HepG2 (cell line): ENCODE results near the gene CPLX3. TPM values are rescaled to one million over a fixed set of nuclear protein-coding genes. Genes with fewer than 3 reads are reported as not detected.

Experiments
- ATAC-seq: fragments of 200-7000 bp; cut with Tn5 transposase; 3 replicates; pipeline ENCODE4 v1.9.1; 2020; ENCODE audit warnings: mild to moderate bottlenecking, moderate library complexity
- BruUV-seq: library from RNA; stranded (reverse); fragments of 400-500 nt; replicated peaks from 2 replicates; lab custom pipeline; 2021; lab: Mats Ljungman, UMichigan
- CTCF ChIA-PET: fragments of 300-600 bp; formaldehyde crosslinking; extraction: SDS; loops from one replicate; lab custom pipeline; 2021; ENCODE audit warnings: low total read pairs, inconsistent platforms, low intra/inter-chr PET ratio; lab: Yijun Ruan, JAX
- POLR2A ChIA-PET: fragments of 350-600 bp; sonication (Branson Sonifier 250); formaldehyde crosslinking; loops from one replicate; lab custom pipeline; 2020; ENCODE audit warnings: antibody characterized with exemption, inconsistent platforms; lab: Yijun Ruan, JAX
- DNase-seq: peaks from one replicate; pipeline ENCODE4 v3.0.0-alpha.2; 2015; ENCODE audit warnings: low spot score
- FAIRE-seq: peaks from 3 replicates; lab custom pipeline; 2011; peaks lifted over from hg19 to GRCh38; lab: Jason Lieb, UNC
- H2AFZ ChIP-seq: one replicate; pipeline ENCODE4 v1.6.1; 2011; ENCODE audit warnings: low read length, inconsistent platforms
- H3K27ac ChIP-seq: fragments of 300-600 bp; 3 replicates; pipeline ENCODE4 v1.8.0; 2011; ENCODE audit warnings: mixed run types, mild to moderate bottlenecking, mixed read lengths, low read length, inconsistent platforms; ENCODE audit not compliant: insufficient read depth; ENCODE audit errors: extremely low read length
- H3K27me3 ChIP-seq, 2 experiments: fragments of 200-600 bp in 1 of 2; 2 replicates in 1 of 2; 3 replicates in 1 of 2; pipeline versions ENCODE4 v1.6.0 to v1.8.0; 2011; ENCODE audit warnings: low read length in 2 of 2, mild to moderate bottlenecking in 2 of 2, moderate library complexity in 2 of 2, inconsistent platforms in 1 of 2; ENCODE audit not compliant: insufficient read depth in 2 of 2, control insufficient read depth in 1 of 2
- H3K36me3 ChIP-seq, 2 experiments: fragments of 200-600 bp in 1 of 2; replicated peaks in 1 of 2; 2 replicates in 1 of 2; 3 replicates in 1 of 2; pipeline versions ENCODE4 v1.5.1 to v1.8.0; 2011; ENCODE audit warnings: low read length in 2 of 2, inconsistent platforms in 1 of 2; ENCODE audit not compliant: insufficient read depth in 2 of 2, control insufficient read depth in 1 of 2
- H3K4me1 ChIP-seq: 2 replicates; pipeline ENCODE4 v1.5.1; 2012; ENCODE audit warnings: low read length, inconsistent platforms; ENCODE audit not compliant: insufficient read depth
- H3K4me2 ChIP-seq: 2 replicates; pipeline ENCODE4 v1.6.0; 2011; ENCODE audit warnings: low read depth, low read length, inconsistent platforms
- H3K4me3 ChIP-seq, 3 experiments: fragments of 200-600 bp in 1 of 3; sonication (generic), shearing (Covaris generic) in 1 of 3; replicated peaks in 1 of 3; 2 replicates each; pipeline ENCODE4 v1.5.1; 2011 to 2016; ENCODE audit warnings: low read length in 3 of 3, inconsistent platforms in 2 of 3, low read depth in 2 of 3, mild to moderate bottlenecking in 2 of 3, control low read depth in 1 of 3, mixed read lengths in 1 of 3; ENCODE audit not compliant: insufficient read depth in 1 of 3
- H3K79me2 ChIP-seq: one replicate; pipeline ENCODE4 v1.6.1; 2011; ENCODE audit warnings: low read length, inconsistent platforms; ENCODE audit not compliant: insufficient read depth
- H3K9ac ChIP-seq: 2 replicates; pipeline ENCODE4 v1.6.0; 2011; ENCODE audit warnings: mild to moderate bottlenecking, low read depth, low read length, inconsistent platforms; ENCODE audit not compliant: insufficient read depth
- H3K9me3 ChIP-seq: 2 replicates; pipeline ENCODE4 v1.5.1; 2012; ENCODE audit warnings: mild to moderate bottlenecking, low read length
- H4K20me1 ChIP-seq: 2 replicates; pipeline ENCODE4 v1.6.0; 2011; ENCODE audit warnings: inconsistent platforms, mild to moderate bottlenecking, low read length, moderate library complexity; ENCODE audit not compliant: insufficient read depth
- EED ChIP-seq: sonication (generic); formaldehyde crosslinking; IDR thresholded peaks from 2 replicates; pipeline ENCODE4 v1.5.0; 2020; ENCODE audit warnings: mild to moderate bottlenecking, missing genetic modification reagents
- KDM4B ChIP-seq: sonication (generic); formaldehyde crosslinking; IDR thresholded peaks from 2 replicates; pipeline ENCODE4 v1.4.0; 2020; ENCODE audit warnings: missing genetic modification reagents
- MED1 ChIP-seq: sonication (generic); formaldehyde crosslinking; IDR thresholded peaks from 2 replicates; pipeline ENCODE4 v1.4.0; 2020; ENCODE audit warnings: missing genetic modification reagents
- NR1H2 ChIP-seq: sonication (generic); formaldehyde crosslinking; IDR thresholded peaks from 2 replicates; pipeline ENCODE4 v1.8.1; 2022; ENCODE audit warnings: low read depth, missing genetic modification reagents, borderline replicate concordance
- RCOR2 ChIP-seq: IDR thresholded peaks from 2 replicates; pipeline ENCODE4 v1.6.1; 2016; ENCODE audit warnings: missing biosample characterization, missing genetic modification reagents
- SMYD3 ChIP-seq: sonication (generic); formaldehyde crosslinking; IDR thresholded peaks from 2 replicates; pipeline ENCODE4 v1.8.1; 2023; ENCODE audit warnings: mild to moderate bottlenecking, missing genetic modification reagents
- ZNF121 ChIP-seq: sonication (generic); formaldehyde crosslinking; IDR thresholded peaks from 2 replicates; pipeline ENCODE4 v1.5.0; 2020; ENCODE audit warnings: mild to moderate bottlenecking, missing genetic modification reagents
- WGBS: methylation state at CpG from one replicate; pipeline ENCODE4 v1.1.6; 2017; ENCODE audit warnings: low lambda C conversion rate; 5-methylcytosine and 5-hydroxymethylcytosine counted together
- in situ Hi-C: cut with HindIII; loops from 2 replicates; pipeline ENCODE4 v1.10.0; 2017; ENCODE audit warnings: low pct_unique_long_range_greater_than_20kb; ENCODE audit not compliant: extremely low pct_ligation_motif_present
- intact Hi-C: fragments of 100-400 bp; cut with micrococcal nuclease; formaldehyde crosslinking; loops from one replicate; pipeline ENCODE4 v1.10.0; 2022; ENCODE audit not compliant: unreplicated experiment
- polyA plus RNA-seq, 8 experiments: library from polyadenylated mRNA; depleted of rRNA in 3 of 8; stranded (reverse) in 7 of 8; unstranded in 1 of 8; fragments of >200 nt; fragmentation: Illumina TruSeq in 4 of 8; extraction: Trizol in 4 of 8; gene quantifications; 2 replicates each; pipeline versions ENCODE4 v1.2.1 to v1.2.3, GENCODE V29; 2011 to 2016; ENCODE audit warnings: low read depth in 4 of 8, missing spikeins in 1 of 8, mixed read lengths in 1 of 8; ENCODE audit not compliant: insufficient read depth in 1 of 8
- total RNA-seq, 5 experiments: library from RNA; depleted of rRNA; stranded (reverse); fragments of >200 nt; fragmentation: Illumina TruSeq; extraction: Trizol; gene quantifications; 2 replicates each; pipeline ENCODE4 v1.2.3, GENCODE V29; 2016; ENCODE audit warnings: low read depth in 1 of 5
- TF ChIP-seq, protein P1 (sequence below): sonication (generic); formaldehyde crosslinking; IDR thresholded peaks from 2 replicates; pipeline ENCODE4 v1.4.0; 2020; ENCODE audit warnings: missing genetic modification reagents
- TF ChIP-seq, protein P2 (sequence below): sonication (generic); formaldehyde crosslinking; IDR thresholded peaks from 2 replicates; pipeline ENCODE4 v1.9.0; 2021; ENCODE audit warnings: mild to moderate bottlenecking, missing genetic modification reagents
- TF ChIP-seq, protein P3 (sequence below): sonication (generic); formaldehyde crosslinking; IDR thresholded peaks from 2 replicates; pipeline ENCODE4 v1.5.0; 2020; ENCODE audit warnings: missing genetic modification reagents
- TF ChIP-seq, protein P4 (sequence below): sonication (generic); formaldehyde crosslinking; IDR thresholded peaks from 2 replicates; pipeline ENCODE4 v1.4.0; 2020; ENCODE audit warnings: missing genetic modification reagents
- TF ChIP-seq, protein P5 (sequence below): sonication (generic); formaldehyde crosslinking; conservative IDR thresholded peaks from 2 replicates; pipeline ENCODE4 v1.4.0; 2020; ENCODE audit warnings: missing genetic modification reagents

Gene CPLX3
- total and polyA plus RNA-seq, 2 of the 13 experiments (the other 11 are each of a cell fraction or from before 2014, with no cell fraction given) = not detected

DNA sequence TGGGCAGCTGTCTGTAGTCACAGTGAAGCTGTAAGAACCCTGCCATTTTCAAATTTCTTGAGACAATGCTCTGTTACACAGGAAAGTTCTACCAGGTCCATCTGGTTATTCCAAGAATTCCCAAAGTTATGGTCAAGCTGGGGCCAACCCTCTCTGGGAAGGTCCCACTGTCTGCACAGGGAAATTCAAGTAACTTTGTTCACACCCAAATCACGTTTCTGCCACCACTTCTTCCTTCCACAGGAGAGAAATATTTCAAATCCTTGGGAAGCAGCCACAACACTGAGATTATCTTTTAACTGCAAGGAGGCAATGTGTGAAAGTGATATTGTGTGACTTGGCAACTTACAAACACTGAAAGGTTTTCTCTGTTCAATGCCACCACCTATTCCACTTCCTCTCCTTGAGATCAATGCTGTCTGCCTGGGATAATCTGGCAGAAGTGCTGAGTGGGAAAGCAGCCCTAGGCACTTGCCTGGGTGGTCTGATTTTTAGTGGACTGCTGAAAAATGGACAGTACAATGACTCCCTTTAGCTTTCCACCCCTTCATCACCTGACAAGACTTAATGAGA, 41.1 kb downstream of the CPLX3 start:
- H3K36me3 ChIP-seq = peaks cover 0 to 2% of the 10 kb centered on the region in 2 experiments; a peak in 4 of 5 replicates
- H2AFZ ChIP-seq = no peak overlapping the region
- BruUV-seq = no TSS peak
- H3K4me1 ChIP-seq = peaks cover 82% of the 10 kb centered on the region
- ChIA-PET POLR2A (interaction anchor here (1.5 kb wide), 1 partner anchor 22 kb away, joined by 4 read pairs; the partner anchor contains the start of gene MPI), CTCF (no interaction called here)
- H4K20me1 ChIP-seq = peaks cover 20% of the 10 kb centered on the region
- no peak for DNase-seq
- H3K9me3 ChIP-seq = no peaks in the 10 kb centered on the region
- 76% methylated on average over 1 of the region's 1 CpG for WGBS
- intact Hi-C loops = no loop called here
- in situ Hi-C loops = no loop called here
- no peak for FAIRE-seq
- H3K79me2 ChIP-seq = peaks cover 72% of the 10 kb centered on the region
- peak overlapping the region; percentile 20 for H3K27ac ChIP-seq
- peak; percentile 22; the same call in 2 of the 3 replicates for ATAC-seq
- H3K27me3 ChIP-seq = no peaks in the 10 kb centered on the region; a peak in 1 of 5 replicates
- H3K4me2 ChIP-seq = peak overlapping the region; percentile 28; the same call in 1 of the 2 replicates
- no peak overlapping the region for H3K9ac ChIP-seq
- no peak overlapping the region; a peak in 1 of 6 replicates for H3K4me3 ChIP-seq
- TF ChIP-seq, protein P1, sequence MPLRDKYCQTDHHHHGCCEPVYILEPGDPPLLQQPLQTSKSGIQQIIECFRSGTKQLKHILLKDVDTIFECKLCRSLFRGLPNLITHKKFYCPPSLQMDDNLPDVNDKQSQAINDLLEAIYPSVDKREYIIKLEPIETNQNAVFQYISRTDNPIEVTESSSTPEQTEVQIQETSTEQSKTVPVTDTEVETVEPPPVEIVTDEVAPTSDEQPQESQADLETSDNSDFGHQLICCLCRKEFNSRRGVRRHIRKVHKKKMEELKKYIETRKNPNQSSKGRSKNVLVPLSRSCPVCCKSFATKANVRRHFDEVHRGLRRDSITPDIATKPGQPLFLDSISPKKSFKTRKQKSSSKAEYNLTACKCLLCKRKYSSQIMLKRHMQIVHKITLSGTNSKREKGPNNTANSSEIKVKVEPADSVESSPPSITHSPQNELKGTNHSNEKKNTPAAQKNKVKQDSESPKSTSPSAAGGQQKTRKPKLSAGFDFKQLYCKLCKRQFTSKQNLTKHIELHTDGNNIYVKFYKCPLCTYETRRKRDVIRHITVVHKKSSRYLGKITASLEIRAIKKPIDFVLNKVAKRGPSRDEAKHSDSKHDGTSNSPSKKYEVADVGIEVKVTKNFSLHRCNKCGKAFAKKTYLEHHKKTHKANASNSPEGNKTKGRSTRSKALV (CRISPR knock-in tag) = no peak
- TF ChIP-seq SMYD3 (CRISPR knock-in tag) (no peak), RCOR2 (CRISPR knock-in tag) (no peak), KDM4B (no peak), NR1H2 (CRISPR knock-in tag) (no peak), ZNF121 (CRISPR knock-in tag) (no peak), EED (CRISPR knock-in tag) (no peak), MED1 (CRISPR knock-in tag) (no peak)
- TF ChIP-seq, protein P2, sequence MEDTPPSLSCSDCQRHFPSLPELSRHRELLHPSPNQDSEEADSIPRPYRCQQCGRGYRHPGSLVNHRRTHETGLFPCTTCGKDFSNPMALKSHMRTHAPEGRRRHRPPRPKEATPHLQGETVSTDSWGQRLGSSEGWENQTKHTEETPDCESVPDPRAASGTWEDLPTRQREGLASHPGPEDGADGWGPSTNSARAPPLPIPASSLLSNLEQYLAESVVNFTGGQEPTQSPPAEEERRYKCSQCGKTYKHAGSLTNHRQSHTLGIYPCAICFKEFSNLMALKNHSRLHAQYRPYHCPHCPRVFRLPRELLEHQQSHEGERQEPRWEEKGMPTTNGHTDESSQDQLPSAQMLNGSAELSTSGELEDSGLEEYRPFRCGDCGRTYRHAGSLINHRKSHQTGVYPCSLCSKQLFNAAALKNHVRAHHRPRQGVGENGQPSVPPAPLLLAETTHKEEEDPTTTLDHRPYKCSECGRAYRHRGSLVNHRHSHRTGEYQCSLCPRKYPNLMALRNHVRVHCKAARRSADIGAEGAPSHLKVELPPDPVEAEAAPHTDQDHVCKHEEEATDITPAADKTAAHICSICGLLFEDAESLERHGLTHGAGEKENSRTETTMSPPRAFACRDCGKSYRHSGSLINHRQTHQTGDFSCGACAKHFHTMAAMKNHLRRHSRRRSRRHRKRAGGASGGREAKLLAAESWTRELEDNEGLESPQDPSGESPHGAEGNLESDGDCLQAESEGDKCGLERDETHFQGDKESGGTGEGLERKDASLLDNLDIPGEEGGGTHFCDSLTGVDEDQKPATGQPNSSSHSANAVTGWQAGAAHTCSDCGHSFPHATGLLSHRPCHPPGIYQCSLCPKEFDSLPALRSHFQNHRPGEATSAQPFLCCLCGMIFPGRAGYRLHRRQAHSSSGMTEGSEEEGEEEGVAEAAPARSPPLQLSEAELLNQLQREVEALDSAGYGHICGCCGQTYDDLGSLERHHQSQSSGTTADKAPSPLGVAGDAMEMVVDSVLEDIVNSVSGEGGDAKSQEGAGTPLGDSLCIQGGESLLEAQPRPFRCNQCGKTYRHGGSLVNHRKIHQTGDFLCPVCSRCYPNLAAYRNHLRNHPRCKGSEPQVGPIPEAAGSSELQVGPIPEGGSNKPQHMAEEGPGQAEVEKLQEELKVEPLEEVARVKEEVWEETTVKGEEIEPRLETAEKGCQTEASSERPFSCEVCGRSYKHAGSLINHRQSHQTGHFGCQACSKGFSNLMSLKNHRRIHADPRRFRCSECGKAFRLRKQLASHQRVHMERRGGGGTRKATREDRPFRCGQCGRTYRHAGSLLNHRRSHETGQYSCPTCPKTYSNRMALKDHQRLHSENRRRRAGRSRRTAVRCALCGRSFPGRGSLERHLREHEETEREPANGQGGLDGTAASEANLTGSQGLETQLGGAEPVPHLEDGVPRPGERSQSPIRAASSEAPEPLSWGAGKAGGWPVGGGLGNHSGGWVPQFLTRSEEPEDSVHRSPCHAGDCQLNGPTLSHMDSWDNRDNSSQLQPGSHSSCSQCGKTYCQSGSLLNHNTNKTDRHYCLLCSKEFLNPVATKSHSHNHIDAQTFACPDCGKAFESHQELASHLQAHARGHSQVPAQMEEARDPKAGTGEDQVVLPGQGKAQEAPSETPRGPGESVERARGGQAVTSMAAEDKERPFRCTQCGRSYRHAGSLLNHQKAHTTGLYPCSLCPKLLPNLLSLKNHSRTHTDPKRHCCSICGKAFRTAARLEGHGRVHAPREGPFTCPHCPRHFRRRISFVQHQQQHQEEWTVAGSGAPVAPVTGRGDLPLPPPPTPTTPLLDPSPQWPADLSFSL (CRISPR knock-in tag) = no peak
- TF ChIP-seq, protein P3, sequence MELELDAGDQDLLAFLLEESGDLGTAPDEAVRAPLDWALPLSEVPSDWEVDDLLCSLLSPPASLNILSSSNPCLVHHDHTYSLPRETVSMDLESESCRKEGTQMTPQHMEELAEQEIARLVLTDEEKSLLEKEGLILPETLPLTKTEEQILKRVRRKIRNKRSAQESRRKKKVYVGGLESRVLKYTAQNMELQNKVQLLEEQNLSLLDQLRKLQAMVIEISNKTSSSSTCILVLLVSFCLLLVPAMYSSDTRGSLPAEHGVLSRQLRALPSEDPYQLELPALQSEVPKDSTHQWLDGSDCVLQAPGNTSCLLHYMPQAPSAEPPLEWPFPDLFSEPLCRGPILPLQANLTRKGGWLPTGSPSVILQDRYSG (CRISPR knock-in tag) = no peak
- TF ChIP-seq, protein P4, sequence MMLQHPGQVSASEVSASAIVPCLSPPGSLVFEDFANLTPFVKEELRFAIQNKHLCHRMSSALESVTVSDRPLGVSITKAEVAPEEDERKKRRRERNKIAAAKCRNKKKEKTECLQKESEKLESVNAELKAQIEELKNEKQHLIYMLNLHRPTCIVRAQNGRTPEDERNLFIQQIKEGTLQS = no peak
- TF ChIP-seq, protein P5, sequence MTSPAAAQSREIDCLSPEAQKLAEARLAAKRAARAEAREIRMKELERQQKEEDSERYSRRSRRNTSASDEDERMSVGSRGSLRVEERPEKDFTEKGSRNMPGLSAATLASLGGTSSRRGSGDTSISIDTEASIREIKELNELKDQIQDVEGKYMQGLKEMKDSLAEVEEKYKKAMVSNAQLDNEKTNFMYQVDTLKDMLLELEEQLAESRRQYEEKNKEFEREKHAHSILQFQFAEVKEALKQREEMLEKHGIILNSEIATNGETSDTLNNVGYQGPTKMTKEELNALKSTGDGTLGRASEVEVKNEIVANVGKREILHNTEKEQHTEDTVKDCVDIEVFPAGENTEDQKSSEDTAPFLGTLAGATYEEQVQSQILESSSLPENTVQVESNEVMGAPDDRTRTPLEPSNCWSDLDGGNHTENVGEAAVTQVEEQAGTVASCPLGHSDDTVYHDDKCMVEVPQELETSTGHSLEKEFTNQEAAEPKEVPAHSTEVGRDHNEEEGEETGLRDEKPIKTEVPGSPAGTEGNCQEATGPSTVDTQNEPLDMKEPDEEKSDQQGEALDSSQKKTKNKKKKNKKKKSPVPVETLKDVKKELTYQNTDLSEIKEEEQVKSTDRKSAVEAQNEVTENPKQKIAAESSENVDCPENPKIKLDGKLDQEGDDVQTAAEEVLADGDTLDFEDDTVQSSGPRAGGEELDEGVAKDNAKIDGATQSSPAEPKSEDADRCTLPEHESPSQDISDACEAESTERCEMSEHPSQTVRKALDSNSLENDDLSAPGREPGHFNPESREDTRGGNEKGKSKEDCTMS (CRISPR knock-in tag) = no peak
